ENCODE data around the gene TTLL11.

Gene TTLL11

GRCh38 chr9:122133984-122134535 is 41.0 kb upstream of the TTLL11 start:
- DNase-seq (ENCODE audit: low spot score): no peak
- no peak for TF ChIP-seq CTCF (IDR thresholded peaks at IDR 0.05; ENCODE audit: extremely low read depth, insufficient read depth, missing control alignments)
- in situ Hi-C loops (cut with MboI; ENCODE audit: low pct_unique_long_range_greater_than_20kb, low sequenced_read_pairs, unreplicated experiment): no loop called here

- no peak for DNase-seq (ENCODE audit: low spot score)
- in situ Hi-C loops (cut with MboI; ENCODE audit: low pct_unique_long_range_greater_than_20kb, low sequenced_read_pairs, unreplicated experiment): no loop called here
- no peak for TF ChIP-seq CTCF (IDR thresholded peaks at IDR 0.05; ENCODE audit: extremely low read depth, insufficient read depth, missing control alignments)
Measured at GRCh38 chr9:122133263-122133983, 40.3 kb upstream of the TTLL11 start.

- in situ Hi-C loops (cut with MboI; ENCODE audit: low pct_unique_long_range_greater_than_20kb, low sequenced_read_pairs, unreplicated experiment): no loop called here
- no peak for TF ChIP-seq CTCF (IDR thresholded peaks at IDR 0.05; ENCODE audit: extremely low read depth, insufficient read depth, missing control alignments)
- no peak for DNase-seq (ENCODE audit: low spot score)
Measured at GRCh38 chr9:122132539-122132938, 39.4 kb upstream of the TTLL11 start.

- in situ Hi-C loops (cut with MboI; ENCODE audit: low pct_unique_long_range_greater_than_20kb, low sequenced_read_pairs, unreplicated experiment): no loop called here
- DNase-seq (ENCODE audit: low spot score): no peak
- no peak for TF ChIP-seq CTCF (IDR thresholded peaks at IDR 0.05; ENCODE audit: extremely low read depth, insufficient read depth, missing control alignments)
Measured at GRCh38 chr9:122131401-122132001, 38.4 kb upstream of the TTLL11 start.

- in situ Hi-C loops (cut with MboI; ENCODE audit: low pct_unique_long_range_greater_than_20kb, low sequenced_read_pairs, unreplicated experiment): no loop called here
- no peak for DNase-seq (ENCODE audit: low spot score)
- TF ChIP-seq CTCF (IDR thresholded peaks at IDR 0.05; ENCODE audit: extremely low read depth, insufficient read depth, missing control alignments): no peak
Measured at GRCh38 chr9:122130837-122131236, 37.7 kb upstream of the TTLL11 start.

GRCh38 chr9:122129969-122130368 is 36.9 kb upstream of the TTLL11 start:
- no peak for DNase-seq (ENCODE audit: low spot score)
- no peak for TF ChIP-seq CTCF (IDR thresholded peaks at IDR 0.05; ENCODE audit: extremely low read depth, insufficient read depth, missing control alignments)
- in situ Hi-C loops (cut with MboI; ENCODE audit: low pct_unique_long_range_greater_than_20kb, low sequenced_read_pairs, unreplicated experiment): loop anchor here (10.0 kb wide), 1 partner anchor 225 kb away; no protein-coding TSS in a partner anchor

All from GM13977 (cell line).